GM12878 (cell line): ENCODE data around the gene GJC1. TPM values are rescaled to one million over a fixed set of nuclear protein-coding genes. Genes with fewer than 3 reads are reported as not detected.
A peak's percentile ranks its signal among the peaks of the same experiment; 100 is the strongest.

Source experiments
- ATAC-seq: fragments of 200-7000 bp; cut with Tn5 transposase; 3 replicates; pipeline ENCODE4 v1.9.1; 2020; ENCODE audit warnings: mild to moderate bottlenecking, moderate library complexity
- BruUV-seq: library from RNA; stranded (reverse); fragments of 400-500 nt; replicated peaks from 2 replicates; lab custom pipeline; 2021; lab: Mats Ljungman, UMichigan
- CTCF ChIA-PET: fragments of 300-600 bp; sonication (Branson Sonifier 250); formaldehyde crosslinking; extraction: SDS; loops from one replicate; lab custom pipeline; 2021; ENCODE audit warnings: inconsistent platforms; lab: Yijun Ruan, JAX
- POLR2A ChIA-PET: fragments of 350-600 bp; formaldehyde crosslinking; extraction: SDS; loops from one replicate; lab custom pipeline; 2021; ENCODE audit warnings: inconsistent platforms; lab: Charles Lee
- RAD21 ChIA-PET: fragments of 300-600 bp; sonication (Branson Sonifier 250); formaldehyde crosslinking; loops from one replicate; lab custom pipeline; 2023; ENCODE audit warnings: antibody characterized with exemption; ENCODE audit not compliant: unreplicated experiment; lab: Charles Lee
- SMC1A ChIA-PET: fragments of 300-600 bp; sonication (Branson Sonifier 250); formaldehyde crosslinking; loops from one replicate; lab custom pipeline; 2023; ENCODE audit not compliant: unreplicated experiment, uncharacterized antibody; lab: Charles Lee
- DNase-seq: peaks from one replicate; pipeline ENCODE4 v3.0.0-alpha.2; 2011; ENCODE audit warnings: low read depth, low spot score
- FAIRE-seq: peaks from 3 replicates; lab custom pipeline; 2011; peaks lifted over from hg19 to GRCh38; lab: Jason Lieb, UNC
- H2AFZ ChIP-seq: 2 replicates; pipeline ENCODE4 v1.6.0; 2011; ENCODE audit warnings: low read depth, low read length, control low read depth; ENCODE audit not compliant: control insufficient read depth
- H3K27ac ChIP-seq: 2 replicates; pipeline ENCODE4 v1.5.1; 2011; ENCODE audit warnings: control low read depth; ENCODE audit not compliant: control insufficient read depth, insufficient read depth
- H3K27me3 ChIP-seq, 2 experiments: replicated peaks in 1 of 2; 2 replicates each; pipeline versions ENCODE4 v1.6.0 to v1.6.1; 2011; ENCODE audit warnings: low read length in 1 of 2; ENCODE audit not compliant: control insufficient read depth in 2 of 2, insufficient read depth in 2 of 2
- H3K36me3 ChIP-seq, 2 experiments: 2 replicates each; pipeline ENCODE4 v1.5.1; 2011; ENCODE audit warnings: low read length in 1 of 2; ENCODE audit not compliant: control insufficient read depth in 2 of 2, insufficient read depth in 2 of 2
- H3K4me1 ChIP-seq: 2 replicates; pipeline ENCODE4 v1.6.1; 2011; ENCODE audit warnings: mild to moderate bottlenecking, low read length, moderate library complexity, mixed read lengths; ENCODE audit not compliant: control insufficient read depth, insufficient read depth
- H3K4me2 ChIP-seq: 2 replicates; pipeline ENCODE4 v1.6.0; 2011; ENCODE audit warnings: control low read depth; ENCODE audit not compliant: control insufficient read depth, insufficient read depth
- H3K4me3 ChIP-seq: fragments of 200-600 bp; sonication (generic); 2 replicates; pipeline ENCODE4 v1.5.1; 2016
- H3K79me2 ChIP-seq: 2 replicates; pipeline ENCODE4 v1.6.0; 2011; ENCODE audit warnings: low read length; ENCODE audit not compliant: control insufficient read depth, insufficient read depth
- H3K9ac ChIP-seq: 2 replicates; pipeline ENCODE4 v1.8.0; 2011; ENCODE audit warnings: low read length, control low read depth, mixed read lengths; ENCODE audit not compliant: control insufficient read depth, insufficient read depth
- H3K9me3 ChIP-seq: replicated peaks from 3 replicates; pipeline ENCODE4 v1.5.1; 2011; ENCODE audit warnings: mild to moderate bottlenecking, low read length; ENCODE audit not compliant: control insufficient read depth, insufficient read depth
- H4K20me1 ChIP-seq: 2 replicates; pipeline ENCODE4 v1.6.0; 2011; ENCODE audit not compliant: control insufficient read depth, insufficient read depth
- BRCA1 ChIP-seq: IDR thresholded peaks from 2 replicates; pipeline ENCODE4 v1.6.1; 2011; ENCODE audit warnings: low read depth, low read length, improper control_type of control experiment
- MTA3 ChIP-seq: IDR thresholded peaks from 2 replicates; pipeline ENCODE4 v1.6.1; 2012; ENCODE audit warnings: low read length, inconsistent platforms, borderline replicate concordance
- NFXL1 ChIP-seq: fragments of 450-650 bp; IDR thresholded peaks from 2 replicates; pipeline ENCODE4 v1.6.1; 2017; ENCODE audit warnings: antibody characterized with exemption, mild to moderate bottlenecking, borderline replicate concordance
- POLR2A ChIP-seq: IDR thresholded peaks from 2 replicates; pipeline ENCODE4 v1.6.1; 2011; ENCODE audit warnings: low read depth, mild to moderate bottlenecking, low read length
- RELB ChIP-seq: fragments of 450-650 bp; IDR thresholded peaks from 2 replicates; pipeline ENCODE4 v1.6.1; 2017; ENCODE audit warnings: low read depth, mild to moderate bottlenecking, moderate library complexity
- SMAD1 ChIP-seq: fragments of 450-650 bp; IDR thresholded peaks from 2 replicates; pipeline ENCODE4 v1.6.1; 2018; ENCODE audit warnings: mild to moderate bottlenecking, low read depth; ENCODE audit not compliant: partially characterized antibody
- TARDBP ChIP-seq: IDR thresholded peaks from 2 replicates; pipeline ENCODE4 v1.6.1; 2016; ENCODE audit warnings: borderline replicate concordance
- WGBS: methylation state at CpG from one replicate; pipeline ENCODE4 v1.1.6; 2016; ENCODE audit warnings: low lambda C conversion rate; ENCODE audit not compliant: insufficient replicate concordance, insufficient coverage; ENCODE audit errors: missing lambda C conversion rate; 5-methylcytosine and 5-hydroxymethylcytosine counted together
- in situ Hi-C: fragments of 300-500 bp; cut with MboI; formaldehyde crosslinking; loops from 9 replicates; pipeline ENCODE4 v1.14.3; 2018; ENCODE audit warnings: mixed read lengths
- intact Hi-C: fragments of 100-400 bp; cut with micrococcal nuclease; formaldehyde crosslinking; loops from one replicate; pipeline ENCODE4 v1.14.2; 2022; ENCODE audit not compliant: unreplicated experiment
- polyA plus RNA-seq, 11 experiments: library from polyadenylated mRNA; depleted of rRNA in 4 of 11; unstranded in 6 of 11; stranded (reverse) in 5 of 11; fragments of >200 nt; fragmentation: Nextera tagmentation in 4 of 11; fragmentation: Illumina TruSeq in 1 of 11; extraction: Ambion mirVana in 4 of 11; extraction: Trizol in 1 of 11; gene quantifications; 1 replicate in 1 of 11; 2 replicates in 10 of 11; pipeline versions ENCODE4 v1.2.1 to v1.2.3, GENCODE V29; 2011 to 2016; ENCODE audit warnings: inconsistent platforms in 2 of 11, missing spikeins in 2 of 11, low read depth in 1 of 11
- total RNA-seq, 4 experiments: library from RNA; depleted of rRNA in 3 of 4; stranded (reverse); fragments of >200 nt in 3 of 4; fragmentation: Illumina TruSeq in 1 of 4; extraction: Trizol in 1 of 4; gene quantifications; 2 replicates each; pipeline versions ENCODE4 v1.2.1 to v1.2.3, GENCODE V29; 2013 to 2021
- TF ChIP-seq, protein P1 (sequence below): IDR thresholded peaks from 2 replicates; pipeline ENCODE4 v1.6.1; 2012; ENCODE audit warnings: improper control_type of control experiment, low read depth, low read length; ENCODE audit not compliant: insufficient replicate concordance

Gene GJC1
- total and polyA plus RNA-seq, 10 of the 15 experiments (the other 5 are each of a cell fraction or from before 2014, with no cell fraction given), result 0.37 to 3.4 (median 0.90) TPM

- Histone ChIP-seq H2AFZ (no peak overlapping the region), H3K27ac (no peak overlapping the region), H3K79me2 (no peaks in the 10 kb centered on the region), H3K9ac (no peak overlapping the region), H4K20me1 (no peaks in the 10 kb centered on the region; the same call in 1 of the 2 replicates), H3K9me3 (no peaks in the 10 kb centered on the region), H3K36me3 (peaks cover 27 to 39% of the 10 kb centered on the region in 2 experiments), H3K4me3 (no peak overlapping the region), H3K4me2 (no peak overlapping the region), H3K4me1 (no peaks in the 10 kb centered on the region), H3K27me3 (no peaks in the 10 kb centered on the region)
- ATAC-seq (no peak), FAIRE-seq (no peak), DNase-seq (no peak)
- WGBS, result over 99% methylated on average over 9 of the region's 9 CpGs
- no peak for TF ChIP-seq TARDBP
- TF ChIP-seq SMAD1, result no peak
- SMC1A ChIA-PET, result interaction anchor here (0.7 to 4.4 kb wide), 2 partner anchors 88 to 157 kb away, joined by 4 to 19 read pairs; no protein-coding TSS in a partner anchor
- BruUV-seq, result no TSS peak
- RAD21 ChIA-PET, result interaction anchor here (2.7 kb wide), 1 partner anchor 87 kb away, joined by 6 read pairs; no protein-coding TSS in a partner anchor
- in situ Hi-C loops (loop anchor here (25.0 kb wide), 1 partner anchor 1650 kb away; the partner anchor contains the start of gene TMEM106A), intact Hi-C loops (no loop called here)
- POLR2A ChIA-PET, result interaction anchor here (0.6 kb wide), 1 partner anchor 23 kb away, joined by 4 read pairs; no protein-coding TSS in a partner anchor
- CTCF ChIA-PET, result interaction anchor here (0.5 to 12.3 kb wide), 7 partner anchors 57 to 356 kb away, joined by 3 to 175 read pairs (median 3); partner anchors contain the start of gene ACBD4
These were observed 32.3 kb upstream of the GJC1 start for GRCh38 chr17:44862278-44862914.

GRCh38 chr17:44859701-44860100, 29.6 kb upstream of the GJC1 start:
- no peak overlapping the region for H3K27ac ChIP-seq
- H4K20me1 ChIP-seq, result no peaks in the 10 kb centered on the region; the same call in 1 of the 2 replicates
- H3K4me1 ChIP-seq, result no peaks in the 10 kb centered on the region
- no peak overlapping the region for H3K4me2 ChIP-seq
- DNase-seq, result no peak
- FAIRE-seq, result no peak
- intact Hi-C loops (no loop called here), in situ Hi-C loops (loop anchor here (25.0 kb wide), 1 partner anchor 1647 kb away; the partner anchor contains the start of gene TMEM106A)
- no TSS peak for BruUV-seq
- WGBS, result 84% methylated on average over 5 of the region's 5 CpGs
- ChIA-PET RAD21 (no interaction called here), SMC1A (interaction anchor here (1.5 kb wide), 1 partner anchor 19 kb away, joined by 3 read pairs; no protein-coding TSS in a partner anchor), CTCF (interaction anchor here (0.6 to 12.3 kb wide), 2 partner anchors 80 to 345 kb away, joined by 3 to 175 read pairs; no protein-coding TSS in a partner anchor), POLR2A (no interaction called here)
- H3K36me3 ChIP-seq, result peaks cover 29 to 46% of the 10 kb centered on the region in 2 experiments
- H3K9me3 ChIP-seq, result no peaks in the 10 kb centered on the region
- no peak for ATAC-seq
- H3K4me3 ChIP-seq, result no peak overlapping the region
- no peaks in the 10 kb centered on the region for H3K27me3 ChIP-seq
- H3K79me2 ChIP-seq, result no peaks in the 10 kb centered on the region
- H3K9ac ChIP-seq, result no peak overlapping the region
- H2AFZ ChIP-seq, result no peak overlapping the region
- TF ChIP-seq BRCA1, result no peak
- no peak for TF ChIP-seq NFXL1
- TF ChIP-seq, protein P1, sequence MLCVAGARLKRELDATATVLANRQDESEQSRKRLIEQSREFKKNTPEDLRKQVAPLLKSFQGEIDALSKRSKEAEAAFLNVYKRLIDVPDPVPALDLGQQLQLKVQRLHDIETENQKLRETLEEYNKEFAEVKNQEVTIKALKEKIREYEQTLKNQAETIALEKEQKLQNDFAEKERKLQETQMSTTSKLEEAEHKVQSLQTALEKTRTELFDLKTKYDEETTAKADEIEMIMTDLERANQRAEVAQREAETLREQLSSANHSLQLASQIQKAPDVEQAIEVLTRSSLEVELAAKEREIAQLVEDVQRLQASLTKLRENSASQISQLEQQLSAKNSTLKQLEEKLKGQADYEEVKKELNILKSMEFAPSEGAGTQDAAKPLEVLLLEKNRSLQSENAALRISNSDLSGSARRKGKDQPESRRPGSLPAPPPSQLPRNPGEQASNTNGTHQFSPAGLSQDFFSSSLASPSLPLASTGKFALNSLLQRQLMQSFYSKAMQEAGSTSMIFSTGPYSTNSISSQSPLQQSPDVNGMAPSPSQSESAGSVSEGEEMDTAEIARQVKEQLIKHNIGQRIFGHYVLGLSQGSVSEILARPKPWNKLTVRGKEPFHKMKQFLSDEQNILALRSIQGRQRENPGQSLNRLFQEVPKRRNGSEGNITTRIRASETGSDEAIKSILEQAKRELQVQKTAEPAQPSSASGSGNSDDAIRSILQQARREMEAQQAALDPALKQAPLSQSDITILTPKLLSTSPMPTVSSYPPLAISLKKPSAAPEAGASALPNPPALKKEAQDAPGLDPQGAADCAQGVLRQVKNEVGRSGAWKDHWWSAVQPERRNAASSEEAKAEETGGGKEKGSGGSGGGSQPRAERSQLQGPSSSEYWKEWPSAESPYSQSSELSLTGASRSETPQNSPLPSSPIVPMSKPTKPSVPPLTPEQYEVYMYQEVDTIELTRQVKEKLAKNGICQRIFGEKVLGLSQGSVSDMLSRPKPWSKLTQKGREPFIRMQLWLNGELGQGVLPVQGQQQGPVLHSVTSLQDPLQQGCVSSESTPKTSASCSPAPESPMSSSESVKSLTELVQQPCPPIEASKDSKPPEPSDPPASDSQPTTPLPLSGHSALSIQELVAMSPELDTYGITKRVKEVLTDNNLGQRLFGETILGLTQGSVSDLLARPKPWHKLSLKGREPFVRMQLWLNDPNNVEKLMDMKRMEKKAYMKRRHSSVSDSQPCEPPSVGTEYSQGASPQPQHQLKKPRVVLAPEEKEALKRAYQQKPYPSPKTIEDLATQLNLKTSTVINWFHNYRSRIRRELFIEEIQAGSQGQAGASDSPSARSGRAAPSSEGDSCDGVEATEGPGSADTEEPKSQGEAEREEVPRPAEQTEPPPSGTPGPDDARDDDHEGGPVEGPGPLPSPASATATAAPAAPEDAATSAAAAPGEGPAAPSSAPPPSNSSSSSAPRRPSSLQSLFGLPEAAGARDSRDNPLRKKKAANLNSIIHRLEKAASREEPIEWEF, result no peak
- 0 out of 2 replicates have a peak, but pooled peaks have one; percentile 17 for TF ChIP-seq POLR2A
- TF ChIP-seq RELB, result no peak
- no peak for TF ChIP-seq MTA3
